Subcutaneous adipose tissue (tissue), 4 donors: Measurements from ENCODE around the gene PDE4D. TPM values are rescaled to one million over a fixed set of nuclear protein-coding genes. Genes with fewer than 3 reads are reported as not detected.

Experiments
- total RNA-seq, 4 donors: library from RNA; depleted of rRNA; stranded (reverse); fragments of >200 nt; gene quantifications; one replicate each; pipeline ENCODE4 v1.1.0, GENCODE V29; 2016
- TF ChIP-seq, protein P1 (sequence below): fragments of 450-650 bp; IDR thresholded peaks from one replicate; pipeline ENCODE4 v1.5.1; 2016; ENCODE audit warnings: low read depth, mild to moderate bottlenecking, control low read depth, antibody characterized with exemption, moderate library complexity

The PDE4D gene
- total RNA-seq, 4 donors from 2014 or later = 15.0 to 24.0 (median 18.5) TPM

DNA sequence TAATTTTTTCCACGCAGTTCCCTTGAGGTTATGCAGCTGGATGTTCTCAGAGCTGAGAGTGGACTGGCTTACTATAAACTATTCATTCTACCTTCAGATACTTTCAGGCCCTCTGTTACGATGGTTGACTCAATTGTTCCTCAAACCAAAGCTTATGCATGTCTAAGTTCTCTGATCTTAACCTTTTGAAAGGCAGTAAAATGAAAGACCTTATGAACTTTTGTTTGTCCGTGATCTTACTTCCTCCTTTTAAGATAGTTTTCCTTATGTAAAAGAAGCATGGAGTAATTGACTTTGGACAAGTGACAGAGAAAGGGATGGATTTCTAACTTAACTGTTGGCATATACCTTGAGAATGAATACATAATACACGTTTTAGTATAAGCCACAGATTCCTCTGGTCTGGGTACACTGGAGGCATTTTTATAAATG, 575.7 kb downstream of the PDE4D start:
- TF ChIP-seq, protein P1, sequence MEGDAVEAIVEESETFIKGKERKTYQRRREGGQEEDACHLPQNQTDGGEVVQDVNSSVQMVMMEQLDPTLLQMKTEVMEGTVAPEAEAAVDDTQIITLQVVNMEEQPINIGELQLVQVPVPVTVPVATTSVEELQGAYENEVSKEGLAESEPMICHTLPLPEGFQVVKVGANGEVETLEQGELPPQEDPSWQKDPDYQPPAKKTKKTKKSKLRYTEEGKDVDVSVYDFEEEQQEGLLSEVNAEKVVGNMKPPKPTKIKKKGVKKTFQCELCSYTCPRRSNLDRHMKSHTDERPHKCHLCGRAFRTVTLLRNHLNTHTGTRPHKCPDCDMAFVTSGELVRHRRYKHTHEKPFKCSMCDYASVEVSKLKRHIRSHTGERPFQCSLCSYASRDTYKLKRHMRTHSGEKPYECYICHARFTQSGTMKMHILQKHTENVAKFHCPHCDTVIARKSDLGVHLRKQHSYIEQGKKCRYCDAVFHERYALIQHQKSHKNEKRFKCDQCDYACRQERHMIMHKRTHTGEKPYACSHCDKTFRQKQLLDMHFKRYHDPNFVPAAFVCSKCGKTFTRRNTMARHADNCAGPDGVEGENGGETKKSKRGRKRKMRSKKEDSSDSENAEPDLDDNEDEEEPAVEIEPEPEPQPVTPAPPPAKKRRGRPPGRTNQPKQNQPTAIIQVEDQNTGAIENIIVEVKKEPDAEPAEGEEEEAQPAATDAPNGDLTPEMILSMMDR = no peak

DNA sequence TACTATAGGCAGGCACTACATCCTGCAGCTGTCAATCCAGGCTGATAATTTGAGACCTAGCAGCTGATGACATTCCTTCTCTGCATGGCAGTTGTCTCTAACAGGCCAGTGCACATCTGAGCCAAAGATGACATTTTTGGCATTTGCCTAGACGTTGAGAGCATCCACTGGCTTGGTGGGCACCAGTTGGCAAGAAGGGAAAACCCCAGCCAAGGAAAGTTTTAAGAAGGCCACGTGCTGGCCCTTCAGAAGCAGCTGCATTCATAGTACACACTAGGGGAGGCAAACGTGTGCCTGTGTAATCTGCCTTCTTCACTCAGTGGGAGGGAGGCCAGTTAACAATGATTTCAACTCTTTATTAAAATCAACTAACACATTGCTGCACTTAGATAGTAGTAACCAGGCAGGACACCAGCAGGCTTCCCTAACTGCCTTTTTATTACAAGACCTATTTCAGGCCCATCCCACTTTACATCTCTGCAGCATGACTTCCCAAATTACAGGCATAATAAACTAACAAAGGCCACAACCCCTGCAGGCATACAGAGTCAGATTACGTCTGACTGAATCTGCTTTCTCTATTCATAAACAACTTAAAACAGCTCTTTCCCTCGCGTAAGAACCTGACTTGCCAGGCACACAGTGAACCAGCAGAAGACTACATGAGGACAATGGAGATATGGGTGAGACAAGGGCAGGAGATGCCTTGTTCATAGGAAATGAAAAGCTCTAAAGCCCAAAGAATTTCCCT, 576.3 kb downstream of the PDE4D start:
- TF ChIP-seq, protein P1 = no peak

DNA sequence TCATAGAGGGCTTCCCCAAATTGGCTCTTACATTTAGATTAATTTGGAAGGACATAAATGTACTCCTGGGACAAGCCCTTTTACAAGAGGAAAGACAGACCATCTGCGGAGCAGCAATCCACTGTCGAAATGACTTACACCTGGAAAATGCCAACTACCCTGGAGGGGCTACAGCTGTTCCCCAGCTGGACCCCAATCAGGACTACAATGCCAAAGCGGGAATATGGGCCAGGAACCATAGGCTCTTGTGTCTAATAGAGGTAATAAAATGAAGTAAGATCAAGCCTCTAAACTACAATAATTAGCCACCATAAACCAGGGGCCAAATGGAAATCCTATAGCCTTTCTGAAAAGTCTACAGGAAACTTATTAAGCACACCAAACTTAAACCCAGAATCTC, 581.3 kb downstream of the PDE4D start:
- TF ChIP-seq, protein P1 = no peak

DNA sequence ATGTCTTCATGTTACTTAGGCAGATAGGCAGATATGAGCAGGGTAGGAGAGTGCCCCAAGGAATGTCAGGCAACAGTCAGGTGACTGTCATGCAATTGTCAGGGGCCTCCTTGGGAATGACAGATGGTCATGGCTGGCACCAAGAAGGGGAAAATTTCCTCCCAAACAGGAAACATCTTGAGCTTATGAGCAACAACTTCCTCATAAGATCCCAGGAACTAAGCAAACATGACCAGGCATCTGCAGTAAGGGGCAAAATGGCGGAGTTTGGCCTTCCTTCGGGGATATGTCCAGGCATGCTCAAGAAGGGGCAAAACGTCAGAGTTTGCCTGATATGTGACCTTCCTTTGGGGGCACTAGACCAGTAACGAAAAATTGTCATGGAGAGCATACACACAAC, 591.8 kb downstream of the PDE4D start:
- TF ChIP-seq, protein P1 = no peak

DNA sequence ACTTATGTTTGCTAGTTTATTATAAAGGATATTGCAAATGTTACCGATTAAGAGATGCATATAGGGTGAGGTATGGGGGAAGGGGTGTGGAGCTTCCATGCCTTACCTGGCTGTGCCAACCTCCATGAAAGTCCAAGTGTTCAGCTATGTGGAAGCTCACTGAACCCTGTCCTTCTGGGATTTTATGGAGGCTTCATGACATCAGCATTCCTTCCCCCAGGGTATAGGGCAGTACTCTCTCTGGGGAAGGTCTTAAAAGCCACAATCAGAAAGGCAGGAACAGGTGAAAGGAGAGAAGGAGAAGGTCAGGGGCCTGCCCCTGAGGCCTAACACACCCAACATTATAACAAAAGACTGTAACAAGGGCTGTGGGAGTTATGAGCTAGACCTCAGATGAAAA, 592.6 kb downstream of the PDE4D start:
- TF ChIP-seq, protein P1 = no peak

DNA sequence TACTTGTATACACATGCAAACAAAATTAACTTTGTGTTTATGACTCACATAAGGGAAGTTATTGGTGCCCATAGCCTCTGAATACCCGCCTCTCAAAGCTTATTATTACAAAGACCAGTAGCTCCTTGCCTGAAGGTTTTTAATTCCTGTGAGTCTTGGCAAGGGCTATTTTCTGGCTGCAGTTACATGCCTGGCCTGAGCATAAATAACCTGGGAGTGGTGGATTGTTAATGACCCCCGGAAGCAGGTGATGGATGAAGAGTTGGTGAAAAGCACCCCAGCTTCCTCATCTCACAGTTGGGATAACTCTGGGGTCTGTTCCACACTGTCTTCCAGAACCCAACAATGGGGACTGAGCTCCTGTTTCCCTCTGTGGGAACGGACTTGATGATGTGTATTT, 594.5 kb downstream of the PDE4D start:
- TF ChIP-seq, protein P1 = no peak

DNA sequence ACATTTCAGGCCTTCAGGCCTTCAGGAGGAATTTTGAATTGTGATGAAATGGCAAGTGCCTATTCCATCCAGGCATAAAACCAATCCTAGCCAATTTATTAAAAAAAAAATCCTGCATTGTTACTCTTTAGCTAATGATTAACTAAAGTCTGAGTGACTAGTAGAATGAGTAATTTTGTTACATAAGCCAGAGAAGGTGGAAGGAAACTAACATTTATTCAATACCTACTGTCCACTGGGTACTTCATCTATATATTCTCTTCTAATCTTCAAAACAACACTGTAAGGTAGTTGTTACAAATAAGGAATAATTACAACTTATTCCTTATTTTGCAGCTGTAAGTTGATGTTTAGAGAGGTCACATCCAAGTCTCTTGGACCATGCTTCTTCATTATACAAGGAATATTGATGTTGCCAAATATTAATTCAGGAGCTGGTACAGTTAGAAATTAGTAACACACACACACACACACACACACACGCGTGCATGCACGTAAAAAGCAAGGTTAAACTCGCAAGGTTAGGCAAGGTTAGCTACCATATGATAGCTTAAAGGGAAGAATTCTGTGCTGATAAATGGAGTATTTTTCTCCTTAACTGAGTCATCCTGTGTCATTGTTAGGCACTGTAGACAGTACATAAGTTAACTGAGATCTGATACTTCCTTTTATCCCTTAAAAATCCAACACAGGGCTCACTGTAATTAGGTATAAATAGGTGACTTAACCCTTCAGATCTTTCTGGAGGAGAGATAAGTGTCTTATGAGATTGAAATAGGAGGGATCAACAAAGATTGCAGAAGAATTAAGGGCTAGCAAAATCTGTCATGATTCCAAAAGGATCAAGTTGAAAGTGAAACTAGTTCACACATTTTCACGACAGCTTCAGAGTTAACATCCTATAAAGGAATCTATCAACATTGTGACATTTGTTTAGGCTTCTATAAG, 596.9 kb downstream of the PDE4D start:
- TF ChIP-seq, protein P1 = no peak
